Ureter (tissue), 1 donor: ENCODE results near the gene HMCN2. TPM values are rescaled to one million over a fixed set of nuclear protein-coding genes. Genes with fewer than 3 reads are reported as not detected.

Experiments used
- DNase-seq: peaks from one replicate; pipeline ENCODE4 v3.0.0-alpha.2; 2020; ENCODE audit warnings: low spot score
- total RNA-seq: library from RNA; stranded (reverse); gene quantifications from one replicate; pipeline ENCODE4 v1.2.4, GENCODE V29; 2023
- donor health status: DM: yes; HTN: yes; CAD: no.

HMCN2 gene
- total RNA-seq, 1 donor from 2014 or later = 9.5 TPM

GRCh38 chr9:130290291-130291181 is 25.0 kb downstream of the HMCN2 start:
- DNase-seq = no peak

- DNase-seq = no peak
Observed at GRCh38 chr9:130291474-130291873, 25.9 kb downstream of the HMCN2 start.

GRCh38 chr9:130292106-130292505 is 26.5 kb downstream of the HMCN2 start:
- no peak for DNase-seq

GRCh38 chr9:130294664-130295063 is 29.1 kb downstream of the HMCN2 start:
- DNase-seq = no peak

- DNase-seq = no peak
Observed at GRCh38 chr9:130295431-130295830, 29.9 kb downstream of the HMCN2 start.

- no peak for DNase-seq
Observed at GRCh38 chr9:130295945-130296782, 30.6 kb downstream of the HMCN2 start.

- DNase-seq = no peak
Observed at GRCh38 chr9:130296783-130297055, 31.2 kb downstream of the HMCN2 start.

GRCh38 chr9:130297371-130297770 is 31.8 kb downstream of the HMCN2 start:
- peak; percentile 70 for DNase-seq

GRCh38 chr9:130298662-130299279 is 33.2 kb downstream of the HMCN2 start:
- no peak for DNase-seq

- no peak for DNase-seq
Observed at GRCh38 chr9:130299785-130300615, 34.4 kb downstream of the HMCN2 start.

- no peak for DNase-seq
Observed at GRCh38 chr9:130300739-130301138, 35.2 kb downstream of the HMCN2 start.

GRCh38 chr9:130301483-130302286 is 36.1 kb downstream of the HMCN2 start:
- DNase-seq = peak; percentile 73

- no peak for DNase-seq
Observed at GRCh38 chr9:130302785-130303612, 37.4 kb downstream of the HMCN2 start.

GRCh38 chr9:130303613-130304055 is 38.1 kb downstream of the HMCN2 start:
- no peak for DNase-seq

GRCh38 chr9:130304116-130304515 is 38.6 kb downstream of the HMCN2 start:
- DNase-seq = no peak

GRCh38 chr9:130304643-130305042 is 39.1 kb downstream of the HMCN2 start:
- no peak for DNase-seq

- DNase-seq = no peak
Observed at GRCh38 chr9:130305381-130305780, 39.8 kb downstream of the HMCN2 start.

- no peak for DNase-seq
Observed at GRCh38 chr9:130306823-130307666, 41.5 kb downstream of the HMCN2 start.

GRCh38 chr9:130307667-130307943 is 42.0 kb downstream of the HMCN2 start:
- DNase-seq = no peak
